HG02884 (cell line): Measurements from ENCODE around the gene GPR89B.
A peak's percentile ranks its signal among the peaks of the same experiment; 100 is the strongest.
"Not testable (repeated sequence)": the region's sequence is repeated elsewhere in the genome, so short reads cannot be mapped to it uniquely, and the experiment has no call there.

Source experiments
- ATAC-seq: cut with Tn5 transposase; IDR thresholded peaks from one replicate; pipeline ENCODE4 v1.9.1; 2021; ENCODE audit warnings: mild to moderate bottlenecking, moderate library complexity; ENCODE audit not compliant: unreplicated experiment

The GPR89B gene

GRCh38 chr1:148027004-148027403, 98.8 kb downstream of the GPR89B start:
- not testable (repeated sequence) for ATAC-seq

- ATAC-seq, result not testable (repeated sequence)
Measured at GRCh38 chr1:148032247-148032646, 104.0 kb downstream of the GPR89B start.

DNA sequence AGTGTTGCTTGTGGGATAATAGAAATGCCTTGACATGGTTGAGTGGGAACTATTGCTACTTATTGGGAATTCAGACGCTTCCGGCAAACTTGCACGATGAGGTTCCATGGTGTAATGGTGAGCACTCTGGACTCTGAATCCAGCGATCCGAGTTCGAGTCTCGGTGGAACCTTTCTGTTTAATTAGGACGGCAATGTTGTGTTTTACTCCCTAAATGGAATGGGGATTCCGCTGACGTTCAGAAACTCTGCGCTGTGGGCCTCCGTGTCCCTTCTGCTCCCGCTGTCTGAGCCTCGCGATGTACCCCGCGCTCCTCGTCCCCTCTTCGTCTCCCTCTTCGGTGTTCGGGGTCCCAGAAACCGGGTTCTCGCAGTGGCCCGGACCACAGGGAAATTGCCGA, 104.5 kb downstream of the GPR89B start:
- ATAC-seq, result not testable (repeated sequence)

GRCh38 chr1:148033147-148033546, 104.9 kb downstream of the GPR89B start:
- not testable (repeated sequence) for ATAC-seq

DNA sequence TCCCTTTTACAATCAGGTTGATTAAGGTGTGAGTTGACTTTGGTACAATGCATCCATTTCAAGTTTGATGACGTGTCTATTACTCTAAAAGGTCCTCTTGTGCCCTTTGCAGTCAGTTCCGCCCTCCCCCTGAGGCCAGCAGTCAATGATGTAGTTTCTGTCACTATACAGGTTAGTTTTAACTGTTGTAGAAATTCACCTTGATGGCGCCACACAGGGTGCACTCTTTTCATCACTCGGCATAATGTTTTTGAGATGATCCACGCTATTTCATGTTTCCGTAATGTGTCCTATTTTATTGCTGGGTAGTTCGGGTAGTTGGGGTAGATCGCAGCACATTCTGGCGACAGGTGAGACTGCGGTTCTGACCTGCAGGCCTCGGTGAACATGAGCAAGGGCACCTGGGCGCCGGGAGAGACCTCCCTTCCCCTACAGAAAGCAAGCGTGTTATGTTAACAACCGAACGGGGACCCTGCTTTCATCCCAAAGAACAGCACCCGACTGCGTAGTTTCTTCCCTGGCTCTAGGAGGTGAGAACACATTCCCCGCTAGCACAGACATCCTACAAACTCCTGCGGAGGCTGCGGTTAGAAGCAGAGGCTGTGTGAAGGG, 109.7 kb downstream of the GPR89B start:
- peak; percentile 13 for ATAC-seq

DNA sequence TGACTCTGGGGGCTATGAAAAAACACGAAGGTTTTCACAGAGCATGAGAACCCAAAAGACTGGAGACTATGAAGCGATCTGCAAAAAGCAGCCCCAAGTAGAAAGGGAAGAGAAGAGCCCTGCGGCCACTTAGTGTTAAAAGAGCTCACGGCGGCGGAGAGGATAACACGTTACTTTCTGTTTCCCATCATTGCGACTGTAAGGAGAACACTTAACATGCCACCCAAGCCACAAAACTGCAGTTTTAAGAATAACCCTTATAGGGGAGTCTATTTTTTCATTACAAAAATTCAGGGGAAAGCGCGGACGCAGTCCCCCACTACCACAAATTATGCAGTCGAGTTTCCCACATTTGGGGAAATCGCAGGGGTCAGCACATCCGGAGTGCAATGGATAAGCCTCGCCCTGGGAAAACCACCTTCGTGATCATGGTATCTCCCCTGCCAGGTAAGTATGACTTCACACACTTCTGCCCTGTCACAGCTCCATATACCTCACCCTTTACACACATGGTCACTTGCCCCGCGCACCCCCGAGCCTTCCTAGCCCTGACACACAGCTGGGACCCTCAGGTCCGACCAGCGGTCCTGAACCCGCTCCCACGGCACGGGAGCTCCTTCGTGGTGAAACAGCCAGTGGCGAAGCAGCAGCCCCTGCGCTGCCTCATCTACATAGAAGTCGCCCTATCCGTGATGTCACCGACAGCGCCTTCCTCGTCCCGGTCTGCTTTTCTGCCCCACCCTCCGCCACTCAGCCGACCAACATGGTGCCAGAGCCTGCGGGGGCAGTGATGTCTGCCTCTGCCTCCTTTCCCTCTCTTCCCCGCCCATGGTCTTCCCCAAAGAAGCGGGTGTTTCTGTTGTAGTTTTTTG, 110.5 kb downstream of the GPR89B start:
- ATAC-seq, result peak; percentile 78
